DOHH2 (cell line): Measurements from ENCODE around the gene KDM1A.

Experiments used
- CTCF ChIP-seq: fragments of 200-600 bp; sonication (generic); IDR thresholded peaks from one replicate; pipeline ENCODE4 v1.5.1; 2014; ENCODE audit warnings: antibody characterized with exemption, mild to moderate bottlenecking, low read depth, low read length; ENCODE audit not compliant: poor library complexity, severe bottlenecking
- EZH2phosphoT487 ChIP-seq: fragments of 200-600 bp; sonication (generic); IDR thresholded peaks from 2 replicates; pipeline ENCODE4 v1.6.1; 2017; ENCODE audit warnings: borderline replicate concordance, mild to moderate bottlenecking, antibody characterized with exemption, low read length, moderate library complexity, mixed read lengths

DNA sequence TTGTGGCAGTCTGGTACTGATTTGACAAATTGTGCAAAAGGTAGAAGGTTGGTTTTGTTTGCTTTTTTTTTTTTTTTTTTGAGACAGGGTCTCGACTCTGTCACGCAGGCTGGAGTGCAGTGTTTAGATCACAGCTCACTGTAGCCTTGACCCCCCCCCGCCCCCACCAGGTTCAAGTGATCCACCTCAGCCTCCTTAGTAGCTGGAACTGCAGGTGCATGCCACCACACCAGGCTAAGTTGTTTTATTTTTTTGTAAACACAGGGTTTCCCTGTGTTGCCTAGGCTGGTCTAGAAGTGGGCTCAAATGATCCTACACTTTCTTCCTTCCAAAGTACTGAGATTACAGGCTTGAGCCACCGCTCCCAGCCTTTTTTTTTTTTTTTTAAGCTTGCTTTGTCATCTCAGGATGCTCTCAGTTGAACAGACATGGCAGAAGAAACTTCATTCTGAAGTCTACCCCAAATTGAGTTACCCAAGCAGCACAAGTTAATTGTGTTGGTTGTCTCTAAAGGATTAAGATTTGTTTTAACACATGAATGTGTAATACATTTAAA lies 8.2 kb downstream of the KDM1A start:
- no peak for TF ChIP-seq CTCF
- TF ChIP-seq EZH2phosphoT487, result no peak
